HEK293 (cell line): ENCODE results near the gene USP13.

ENCODE experiments used
- CTCF ChIA-PET: fragments of 350-600 bp; formaldehyde crosslinking; extraction: SDS; loops from one replicate; lab custom pipeline; 2021; ENCODE audit warnings: antibody characterized with exemption; lab: Yijun Ruan, JAX
- POLR2A ChIA-PET: fragments of 300-600 bp; formaldehyde crosslinking; extraction: SDS; loops from one replicate; lab custom pipeline; 2020; ENCODE audit warnings: antibody characterized with exemption, inconsistent platforms; lab: Yijun Ruan, JAX
- H3K27ac ChIP-seq: fragments of 200-500 bp; sonication (Bioruptor generic); 2 replicates; pipeline ENCODE4 v1.5.1; 2014; ENCODE audit warnings: low read depth, low read length, control low read depth, inconsistent platforms; ENCODE audit errors: extremely low read depth
- H3K36me3 ChIP-seq, 2 experiments: fragments of 200-500 bp in 1 of 2; sonication (Bioruptor generic) in 1 of 2; 1 replicate in 1 of 2; 2 replicates in 1 of 2; pipeline ENCODE4 v1.5.1; 2014 to 2017; ENCODE audit warnings: inconsistent platforms in 2 of 2, low read length in 2 of 2; ENCODE audit not compliant: control insufficient read depth in 2 of 2, insufficient read depth in 1 of 2
- H3K4me1 ChIP-seq: fragments of 200-500 bp; sonication (Bioruptor generic); 2 replicates; pipeline ENCODE4 v1.5.1; 2014; ENCODE audit warnings: mild to moderate bottlenecking, low read length, inconsistent platforms; ENCODE audit not compliant: control insufficient read depth, insufficient read depth
- H3K4me3 ChIP-seq: 2 replicates; pipeline ENCODE4 v1.5.1; 2011; ENCODE audit warnings: low read depth, mild to moderate bottlenecking, control low read depth, low read length, moderate library complexity
- H3K9me3 ChIP-seq: fragments of 200-500 bp; sonication (Bioruptor generic); 2 replicates; pipeline ENCODE4 v1.5.1; 2014; ENCODE audit warnings: low read depth, low read length, inconsistent platforms; ENCODE audit not compliant: control insufficient read depth, insufficient read depth
- OSR2 ChIP-seq: fragments of 450-650 bp; formaldehyde crosslinking; IDR thresholded peaks from 2 replicates; pipeline ENCODE4 v1.5.1; 2016; ENCODE audit warnings: missing biosample characterization, missing genetic modification characterization
- RBAK ChIP-seq: fragments of 450-650 bp; formaldehyde crosslinking; IDR thresholded peaks from 2 replicates; pipeline ENCODE4 v1.5.1; 2016; ENCODE audit warnings: missing biosample characterization, missing genetic modification characterization
- ZBTB17 ChIP-seq: fragments of 450-650 bp; formaldehyde crosslinking; IDR thresholded peaks from 2 replicates; pipeline ENCODE4 v1.5.1; 2016; ENCODE audit warnings: missing biosample characterization, missing genetic modification characterization
- ZFHX2 ChIP-seq: fragments of 450-650 bp; formaldehyde crosslinking; conservative IDR thresholded peaks from 2 replicates; pipeline ENCODE4 v1.5.1; 2016; ENCODE audit warnings: missing biosample characterization, missing genetic modification characterization
- ZNF10 ChIP-seq: fragments of 450-650 bp; formaldehyde crosslinking; IDR thresholded peaks from 2 replicates; pipeline ENCODE4 v1.5.1; 2017; ENCODE audit warnings: missing biosample characterization, missing genetic modification characterization
- ZNF114 ChIP-seq: fragments of 450-650 bp; formaldehyde crosslinking; IDR thresholded peaks from 2 replicates; pipeline ENCODE4 v1.5.0; 2017; ENCODE audit warnings: missing biosample characterization, missing genetic modification characterization
- ZNF132 ChIP-seq: fragments of 450-650 bp; formaldehyde crosslinking; IDR thresholded peaks from 2 replicates; pipeline ENCODE4 v1.5.1; 2017; ENCODE audit warnings: missing biosample characterization, missing genetic modification characterization, borderline replicate concordance
- ZNF16 ChIP-seq: fragments of 450-650 bp; formaldehyde crosslinking; IDR thresholded peaks from 2 replicates; pipeline ENCODE4 v1.5.1; 2016; ENCODE audit warnings: low read depth, missing biosample characterization, missing genetic modification characterization
- ZNF175 ChIP-seq: fragments of 450-650 bp; formaldehyde crosslinking; IDR thresholded peaks from 2 replicates; pipeline ENCODE4 v1.5.1; 2016; ENCODE audit warnings: missing biosample characterization, missing genetic modification characterization
- ZNF266 ChIP-seq: fragments of 450-650 bp; formaldehyde crosslinking; IDR thresholded peaks from 2 replicates; pipeline ENCODE4 v1.5.1; 2016; ENCODE audit warnings: missing biosample characterization, missing genetic modification characterization, low read depth
- ZNF37A ChIP-seq: fragments of 450-650 bp; IDR thresholded peaks from 2 replicates; pipeline ENCODE4 v1.5.1; 2018; ENCODE audit warnings: missing biosample characterization, missing genetic modification characterization
- ZNF391 ChIP-seq: fragments of 450-650 bp; formaldehyde crosslinking; IDR thresholded peaks from 2 replicates; pipeline ENCODE4 v1.5.1; 2016; ENCODE audit warnings: low read depth, missing biosample characterization, missing genetic modification characterization, borderline replicate concordance
- ZNF423 ChIP-seq: fragments of 450-650 bp; formaldehyde crosslinking; IDR thresholded peaks from 2 replicates; pipeline ENCODE4 v1.5.1; 2016; ENCODE audit warnings: missing biosample characterization, missing genetic modification characterization
- ZNF548 ChIP-seq: fragments of 450-650 bp; formaldehyde crosslinking; IDR thresholded peaks from 2 replicates; pipeline ENCODE4 v1.5.1; 2016; ENCODE audit warnings: missing biosample characterization, missing genetic modification characterization
- ZNF561 ChIP-seq: fragments of 450-650 bp; IDR thresholded peaks from 2 replicates; pipeline ENCODE4 v1.5.1; 2018; ENCODE audit warnings: missing biosample characterization, missing genetic modification characterization, borderline replicate concordance
- ZNF677 ChIP-seq: fragments of 450-650 bp; IDR thresholded peaks from 2 replicates; pipeline ENCODE4 v1.5.0; 2018; ENCODE audit warnings: missing biosample characterization, mild to moderate bottlenecking, missing genetic modification characterization, moderate library complexity
- ZNF747 ChIP-seq: fragments of 450-650 bp; formaldehyde crosslinking; IDR thresholded peaks from 2 replicates; pipeline ENCODE4 v1.5.1; 2016; ENCODE audit warnings: missing biosample characterization, missing genetic modification characterization
- ZSCAN30 ChIP-seq: fragments of 450-650 bp; IDR thresholded peaks from 2 replicates; pipeline ENCODE4 v1.5.1; 2018; ENCODE audit warnings: missing biosample characterization, mild to moderate bottlenecking, missing genetic modification characterization, moderate library complexity
- ZXDB ChIP-seq: fragments of 450-650 bp; formaldehyde crosslinking; IDR thresholded peaks from 2 replicates; pipeline ENCODE4 v1.5.1; 2016; ENCODE audit warnings: missing biosample characterization, missing genetic modification characterization
- TF ChIP-seq, protein P1 (sequence below): fragments of 450-650 bp; formaldehyde crosslinking; IDR thresholded peaks from 2 replicates; pipeline ENCODE4 v1.5.1; 2016; ENCODE audit warnings: missing biosample characterization, missing genetic modification characterization
- TF ChIP-seq, protein P2 (sequence below): fragments of 450-650 bp; formaldehyde crosslinking; IDR thresholded peaks from 2 replicates; pipeline ENCODE4 v1.5.1; 2016; ENCODE audit warnings: missing biosample characterization, missing genetic modification characterization
- TF ChIP-seq, protein P3 (sequence below): fragments of 450-650 bp; formaldehyde crosslinking; IDR thresholded peaks from 2 replicates; pipeline ENCODE4 v1.5.1; 2016; ENCODE audit warnings: missing biosample characterization, missing genetic modification characterization
- TF ChIP-seq, protein P4 (sequence below): fragments of 450-650 bp; formaldehyde crosslinking; IDR thresholded peaks from 2 replicates; pipeline ENCODE4; 2016; ENCODE audit warnings: missing biosample characterization, missing genetic modification characterization
- TF ChIP-seq, protein P5 (sequence below): IDR thresholded peaks from 2 replicates; pipeline ENCODE4 v1.6.1; 2011; ENCODE audit warnings: mild to moderate bottlenecking, low read depth, low read length, borderline replicate concordance

The USP13 gene

DNA sequence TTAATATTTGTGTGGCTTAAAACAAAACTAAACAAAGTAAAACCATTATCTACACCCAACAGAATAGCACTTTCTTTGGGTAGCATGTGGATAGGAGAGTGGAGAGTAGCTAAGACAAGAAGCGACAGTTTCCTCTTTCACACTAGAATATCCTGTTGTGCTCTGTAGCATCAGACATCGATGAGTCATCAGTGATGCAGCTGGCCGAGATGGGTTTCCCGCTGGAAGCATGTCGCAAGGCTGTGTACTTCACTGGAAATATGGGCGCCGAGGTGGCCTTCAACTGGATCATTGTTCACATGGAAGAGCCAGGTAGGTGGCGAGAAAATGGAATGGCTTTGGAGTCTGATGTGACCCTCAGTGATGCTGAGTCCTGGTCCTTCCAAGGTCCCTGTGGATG, 108.1 kb downstream of the USP13 start:
- H3K4me1 ChIP-seq: no peaks in the 10 kb centered on the region
- H3K36me3 ChIP-seq: peaks cover 0 to 41% of the 10 kb centered on the region in 2 experiments; a peak in 2 of 3 replicates
- no peak overlapping the region for H3K27ac ChIP-seq
- H3K9me3 ChIP-seq: no peaks in the 10 kb centered on the region
- TF ChIP-seq ZNF561 (no peak), ZNF114 (tag by site-specific recombination) (no peak), ZFHX2 (tag by site-specific recombination) (no peak), RBAK (tag by site-specific recombination) (no peak), ZNF423 (tag by site-specific recombination) (no peak), ZNF548 (tag by site-specific recombination) (no peak), ZNF175 (no peak), ZNF677 (tag by site-specific recombination) (no peak), ZSCAN30 (tag by site-specific recombination) (no peak), OSR2 (tag by site-specific recombination) (no peak), ZNF747 (tag by site-specific recombination) (no peak)
- TF ChIP-seq, protein P1, sequence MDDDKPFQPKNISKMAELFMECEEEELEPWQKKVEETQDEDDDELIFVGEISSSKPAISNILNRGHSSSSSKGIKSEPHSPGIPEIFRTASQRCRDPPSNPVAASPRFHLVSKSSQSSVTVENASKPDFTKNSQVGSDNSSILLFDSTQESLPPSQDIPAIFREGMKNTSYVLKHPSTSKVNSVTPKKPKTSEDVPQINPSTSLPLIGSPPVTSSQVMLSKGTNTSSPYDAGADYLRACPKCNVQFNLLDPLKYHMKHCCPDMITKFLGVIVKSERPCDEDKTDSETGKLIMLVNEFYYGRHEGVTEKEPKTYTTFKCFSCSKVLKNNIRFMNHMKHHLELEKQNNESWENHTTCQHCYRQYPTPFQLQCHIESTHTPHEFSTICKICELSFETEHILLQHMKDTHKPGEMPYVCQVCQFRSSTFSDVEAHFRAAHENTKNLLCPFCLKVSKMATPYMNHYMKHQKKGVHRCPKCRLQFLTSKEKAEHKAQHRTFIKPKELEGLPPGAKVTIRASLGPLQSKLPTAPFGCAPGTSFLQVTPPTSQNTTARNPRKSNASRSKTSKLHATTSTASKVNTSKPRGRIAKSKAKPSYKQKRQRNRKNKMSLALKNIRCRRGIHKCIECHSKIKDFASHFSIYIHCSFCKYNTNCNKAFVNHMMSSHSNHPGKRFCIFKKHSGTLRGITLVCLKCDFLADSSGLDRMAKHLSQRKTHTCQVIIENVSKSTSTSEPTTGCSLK (tag by site-specific recombination): no peak
- TF ChIP-seq, protein P2, sequence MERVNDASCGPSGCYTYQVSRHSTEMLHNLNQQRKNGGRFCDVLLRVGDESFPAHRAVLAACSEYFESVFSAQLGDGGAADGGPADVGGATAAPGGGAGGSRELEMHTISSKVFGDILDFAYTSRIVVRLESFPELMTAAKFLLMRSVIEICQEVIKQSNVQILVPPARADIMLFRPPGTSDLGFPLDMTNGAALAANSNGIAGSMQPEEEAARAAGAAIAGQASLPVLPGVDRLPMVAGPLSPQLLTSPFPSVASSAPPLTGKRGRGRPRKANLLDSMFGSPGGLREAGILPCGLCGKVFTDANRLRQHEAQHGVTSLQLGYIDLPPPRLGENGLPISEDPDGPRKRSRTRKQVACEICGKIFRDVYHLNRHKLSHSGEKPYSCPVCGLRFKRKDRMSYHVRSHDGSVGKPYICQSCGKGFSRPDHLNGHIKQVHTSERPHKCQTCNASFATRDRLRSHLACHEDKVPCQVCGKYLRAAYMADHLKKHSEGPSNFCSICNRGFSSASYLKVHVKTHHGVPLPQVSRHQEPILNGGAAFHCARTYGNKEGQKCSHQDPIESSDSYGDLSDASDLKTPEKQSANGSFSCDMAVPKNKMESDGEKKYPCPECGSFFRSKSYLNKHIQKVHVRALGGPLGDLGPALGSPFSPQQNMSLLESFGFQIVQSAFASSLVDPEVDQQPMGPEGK (tag by site-specific recombination): no peak
- TF ChIP-seq, protein P3, sequence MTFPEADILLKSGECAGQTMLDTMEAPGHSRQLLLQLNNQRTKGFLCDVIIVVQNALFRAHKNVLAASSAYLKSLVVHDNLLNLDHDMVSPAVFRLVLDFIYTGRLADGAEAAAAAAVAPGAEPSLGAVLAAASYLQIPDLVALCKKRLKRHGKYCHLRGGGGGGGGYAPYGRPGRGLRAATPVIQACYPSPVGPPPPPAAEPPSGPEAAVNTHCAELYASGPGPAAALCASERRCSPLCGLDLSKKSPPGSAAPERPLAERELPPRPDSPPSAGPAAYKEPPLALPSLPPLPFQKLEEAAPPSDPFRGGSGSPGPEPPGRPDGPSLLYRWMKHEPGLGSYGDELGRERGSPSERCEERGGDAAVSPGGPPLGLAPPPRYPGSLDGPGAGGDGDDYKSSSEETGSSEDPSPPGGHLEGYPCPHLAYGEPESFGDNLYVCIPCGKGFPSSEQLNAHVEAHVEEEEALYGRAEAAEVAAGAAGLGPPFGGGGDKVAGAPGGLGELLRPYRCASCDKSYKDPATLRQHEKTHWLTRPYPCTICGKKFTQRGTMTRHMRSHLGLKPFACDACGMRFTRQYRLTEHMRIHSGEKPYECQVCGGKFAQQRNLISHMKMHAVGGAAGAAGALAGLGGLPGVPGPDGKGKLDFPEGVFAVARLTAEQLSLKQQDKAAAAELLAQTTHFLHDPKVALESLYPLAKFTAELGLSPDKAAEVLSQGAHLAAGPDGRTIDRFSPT (tag by site-specific recombination): no peak
- CTCF ChIA-PET: no interaction called here
- no peak overlapping the region for H3K4me3 ChIP-seq
- POLR2A ChIA-PET: no interaction called here

DNA sequence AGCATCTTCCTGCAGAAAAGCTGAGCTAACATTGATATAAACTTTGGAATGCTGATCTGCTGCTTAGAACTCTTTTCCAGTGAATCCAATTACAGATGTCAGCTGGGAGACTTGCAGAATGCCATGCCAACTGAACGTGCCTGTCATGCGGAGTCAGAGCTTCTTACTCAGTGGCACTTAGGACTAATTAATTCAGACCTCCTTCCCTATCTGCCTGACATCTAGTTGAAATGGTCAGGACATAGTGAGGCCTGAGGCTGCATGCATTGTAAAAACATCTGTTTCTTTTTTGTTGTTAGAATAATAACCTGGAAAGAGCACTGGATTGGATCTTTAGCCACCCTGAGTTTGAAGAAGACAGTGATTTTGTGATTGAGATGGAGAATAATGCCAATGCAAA, 112.6 kb downstream of the USP13 start:
- POLR2A ChIA-PET: no interaction called here
- no peak overlapping the region for H3K27ac ChIP-seq

More for the DNA sequence above, 112.6 kb downstream of the USP13 start:
- Histone ChIP-seq H3K9me3 (no peaks in the 10 kb centered on the region), H3K36me3 (peaks cover 0 to 50% of the 10 kb centered on the region in 2 experiments; a peak in 2 of 3 replicates), H3K4me1 (no peaks in the 10 kb centered on the region), H3K4me3 (no peak overlapping the region)
- TF ChIP-seq, protein P4, sequence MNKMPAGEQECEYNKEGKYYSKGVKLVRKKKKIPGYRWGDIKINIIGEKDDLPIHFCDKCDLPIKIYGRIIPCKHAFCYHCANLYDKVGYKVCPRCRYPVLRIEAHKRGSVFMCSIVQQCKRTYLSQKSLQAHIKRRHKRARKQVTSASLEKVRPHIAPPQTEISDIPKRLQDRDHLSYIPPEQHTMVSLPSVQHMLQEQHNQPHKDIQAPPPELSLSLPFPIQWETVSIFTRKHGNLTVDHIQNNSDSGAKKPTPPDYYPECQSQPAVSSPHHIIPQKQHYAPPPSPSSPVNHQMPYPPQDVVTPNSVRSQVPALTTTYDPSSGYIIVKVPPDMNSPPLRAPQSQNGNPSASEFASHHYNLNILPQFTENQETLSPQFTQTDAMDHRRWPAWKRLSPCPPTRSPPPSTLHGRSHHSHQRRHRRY (tag by site-specific recombination): no peak
- TF ChIP-seq ZNF16 (tag by site-specific recombination): no peak
- no peak for TF ChIP-seq ZNF266 (tag by site-specific recombination)
- TF ChIP-seq ZNF391 (tag by site-specific recombination): no peak
- TF ChIP-seq ZXDB (tag by site-specific recombination): no peak
- no peak for TF ChIP-seq ZBTB17 (tag by site-specific recombination)
- TF ChIP-seq, protein P5, sequence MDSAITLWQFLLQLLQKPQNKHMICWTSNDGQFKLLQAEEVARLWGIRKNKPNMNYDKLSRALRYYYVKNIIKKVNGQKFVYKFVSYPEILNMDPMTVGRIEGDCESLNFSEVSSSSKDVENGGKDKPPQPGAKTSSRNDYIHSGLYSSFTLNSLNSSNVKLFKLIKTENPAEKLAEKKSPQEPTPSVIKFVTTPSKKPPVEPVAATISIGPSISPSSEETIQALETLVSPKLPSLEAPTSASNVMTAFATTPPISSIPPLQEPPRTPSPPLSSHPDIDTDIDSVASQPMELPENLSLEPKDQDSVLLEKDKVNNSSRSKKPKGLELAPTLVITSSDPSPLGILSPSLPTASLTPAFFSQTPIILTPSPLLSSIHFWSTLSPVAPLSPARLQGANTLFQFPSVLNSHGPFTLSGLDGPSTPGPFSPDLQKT: no peak
- TF ChIP-seq ZNF10: no peak
- TF ChIP-seq ZNF132 (tag by site-specific recombination): no peak
- no peak for TF ChIP-seq ZNF37A (tag by site-specific recombination)
- CTCF ChIA-PET: interaction anchor here (0.7 kb wide), 1 partner anchor 15 kb away, joined by 4 read pairs; no protein-coding TSS in a partner anchor
